Lung (tissue), 12 donors: Measurements from ENCODE around the gene TMEM161B. TPM values are rescaled to one million over a fixed set of nuclear protein-coding genes. Genes with fewer than 3 reads are reported as not detected.

Experiments used
- ATAC-seq: fragments of 200-7000 bp; cut with Tn5 transposase; one replicate; pipeline ENCODE4 v1.9.1; 2020; ENCODE audit warnings: moderate number of reproducible peaks; ENCODE audit not compliant: insufficient read depth, low FRiP score
- DNase-seq, 3 donors: peaks; one replicate each; pipeline ENCODE4 v3.0.0-alpha.2; 2013 to 2017
- H3K27ac ChIP-seq, 2 donors: one replicate each; pipeline ENCODE4 v1.5.1; 2013; ENCODE audit warnings: mild to moderate bottlenecking in 2 of 2, moderate library complexity in 2 of 2, control low read depth in 1 of 2, inconsistent platforms in 1 of 2, low read depth in 1 of 2, low read length in 1 of 2
- H3K27me3 ChIP-seq, 3 donors: one replicate each; pipeline ENCODE4 v1.5.1; 2013; ENCODE audit warnings: low read length in 2 of 3; ENCODE audit not compliant: control insufficient read depth in 3 of 3, insufficient read depth in 3 of 3
- H3K36me3 ChIP-seq, 4 donors: one replicate each; pipeline ENCODE4 v1.5.1; 2013; ENCODE audit warnings: low read length in 4 of 4, mild to moderate bottlenecking in 1 of 4, moderate library complexity in 1 of 4; ENCODE audit not compliant: control insufficient read depth in 4 of 4, insufficient read depth in 4 of 4
- H3K4me1 ChIP-seq, 5 donors: one replicate each; pipeline ENCODE4 v1.5.1; 2013; ENCODE audit warnings: low read length in 5 of 5, mild to moderate bottlenecking in 2 of 5, moderate library complexity in 1 of 5; ENCODE audit not compliant: control insufficient read depth in 5 of 5, insufficient read depth in 5 of 5
- H3K4me3 ChIP-seq: one replicate; pipeline ENCODE4 v1.5.1; 2013; ENCODE audit warnings: mild to moderate bottlenecking, control low read depth, moderate library complexity
- H3K9ac ChIP-seq, 2 donors: one replicate each; pipeline ENCODE4 v1.5.1; 2013; ENCODE audit warnings: low read length in 2 of 2, control low read depth in 1 of 2; ENCODE audit not compliant: insufficient read depth in 1 of 2
- H3K9me3 ChIP-seq, 4 donors: one replicate each; pipeline ENCODE4 v1.5.1; 2013; ENCODE audit warnings: low read length in 3 of 4, mild to moderate bottlenecking in 1 of 4, moderate library complexity in 1 of 4; ENCODE audit not compliant: control insufficient read depth in 4 of 4, insufficient read depth in 3 of 4
- WGBS, 2 donors: extraction: QIAGEN DNeasy Blood & Tissue Kit; methylation state at CpG; one replicate each; pipeline ENCODE4 v1.1.7; 2013; 5-methylcytosine and 5-hydroxymethylcytosine counted together
- polyA plus RNA-seq, 2 donors: library from polyadenylated mRNA; stranded (reverse); fragments of 200-250 nt; gene quantifications; one replicate each; pipeline ENCODE4 v1.2.1, GENCODE V29; 2013
- total RNA-seq, 2 donors: library from RNA; depleted of rRNA in 1 of 2; stranded (reverse); fragments of >200 nt in 1 of 2; gene quantifications; one replicate each; pipeline ENCODE4 v1.2.1, GENCODE V29; 2014 to 2021
- TF ChIP-seq, protein P1 (sequence below): IDR thresholded peaks from 2 replicates; pipeline ENCODE4 v1.5.1; 2012; ENCODE audit warnings: mild to moderate bottlenecking; ENCODE audit errors: control extremely low read depth, extremely low read depth
- donor health status: control.
- donor health status: control.
- donor health status: Bipolar disorder and iron deficiency.
- donor health status: healthy.
- donor health status: DM: yes; HTN: yes; CAD: no.

TMEM161B gene
- total and polyA plus RNA-seq, 4 donors = 5.2 to 48.4 (median 9.6) TPM

DNA sequence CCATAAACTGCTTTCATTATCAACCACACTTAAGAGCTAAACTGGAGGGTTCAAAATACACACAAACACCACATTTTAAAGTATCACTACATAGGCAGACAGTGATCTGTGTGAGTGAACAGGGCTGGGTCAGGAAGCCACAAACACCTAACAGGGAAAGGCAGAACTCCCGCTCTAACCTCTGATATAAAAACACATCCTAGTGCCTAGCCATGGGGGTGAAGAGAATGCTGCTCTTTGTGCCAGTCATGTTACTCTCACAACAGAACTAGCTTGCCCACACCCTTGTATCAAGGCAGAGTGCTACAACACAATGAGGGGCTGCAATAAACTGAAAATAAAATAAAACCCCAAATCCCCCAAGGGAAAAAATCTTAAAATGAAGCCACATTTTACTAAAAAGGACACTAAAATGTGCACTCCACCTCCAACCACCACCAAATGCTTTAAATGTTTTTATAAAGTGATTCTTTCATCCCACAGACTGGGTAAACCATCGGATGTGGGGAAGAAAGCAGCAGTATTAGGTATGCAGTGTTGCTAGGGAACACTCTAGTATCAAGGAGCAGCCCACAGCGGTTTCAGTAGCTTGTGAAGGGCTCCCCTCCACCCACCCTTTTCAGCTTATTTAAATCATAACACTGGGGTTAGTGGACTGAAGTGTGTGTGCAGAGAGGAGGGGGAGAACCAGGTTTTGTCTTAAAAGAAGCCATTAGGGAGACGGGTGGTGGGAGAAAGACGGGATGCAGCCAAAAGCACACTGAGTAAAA, 64.5 kb downstream of the TMEM161B start:
- no peak overlapping the region for H3K27ac ChIP-seq
- no peaks in the 10 kb centered on the region for H3K27me3 ChIP-seq
- no peaks in the 10 kb centered on the region for H3K4me1 ChIP-seq
- peak in 1 of 3 donors; percentile 4 for DNase-seq
- peaks cover 2 to 14% (median 11%) of the 10 kb centered on the region in 4 donors for H3K36me3 ChIP-seq
- no peak overlapping the region for H3K4me3 ChIP-seq
- H3K9me3 ChIP-seq = no peaks in the 10 kb centered on the region
- TF ChIP-seq, protein P1, sequence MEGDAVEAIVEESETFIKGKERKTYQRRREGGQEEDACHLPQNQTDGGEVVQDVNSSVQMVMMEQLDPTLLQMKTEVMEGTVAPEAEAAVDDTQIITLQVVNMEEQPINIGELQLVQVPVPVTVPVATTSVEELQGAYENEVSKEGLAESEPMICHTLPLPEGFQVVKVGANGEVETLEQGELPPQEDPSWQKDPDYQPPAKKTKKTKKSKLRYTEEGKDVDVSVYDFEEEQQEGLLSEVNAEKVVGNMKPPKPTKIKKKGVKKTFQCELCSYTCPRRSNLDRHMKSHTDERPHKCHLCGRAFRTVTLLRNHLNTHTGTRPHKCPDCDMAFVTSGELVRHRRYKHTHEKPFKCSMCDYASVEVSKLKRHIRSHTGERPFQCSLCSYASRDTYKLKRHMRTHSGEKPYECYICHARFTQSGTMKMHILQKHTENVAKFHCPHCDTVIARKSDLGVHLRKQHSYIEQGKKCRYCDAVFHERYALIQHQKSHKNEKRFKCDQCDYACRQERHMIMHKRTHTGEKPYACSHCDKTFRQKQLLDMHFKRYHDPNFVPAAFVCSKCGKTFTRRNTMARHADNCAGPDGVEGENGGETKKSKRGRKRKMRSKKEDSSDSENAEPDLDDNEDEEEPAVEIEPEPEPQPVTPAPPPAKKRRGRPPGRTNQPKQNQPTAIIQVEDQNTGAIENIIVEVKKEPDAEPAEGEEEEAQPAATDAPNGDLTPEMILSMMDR = no peak
- ATAC-seq = no peak
- WGBS, 2 donors = 79 to 93% methylated on average over 5 of the region's 5 CpGs
- no peak overlapping the region for H3K9ac ChIP-seq

DNA sequence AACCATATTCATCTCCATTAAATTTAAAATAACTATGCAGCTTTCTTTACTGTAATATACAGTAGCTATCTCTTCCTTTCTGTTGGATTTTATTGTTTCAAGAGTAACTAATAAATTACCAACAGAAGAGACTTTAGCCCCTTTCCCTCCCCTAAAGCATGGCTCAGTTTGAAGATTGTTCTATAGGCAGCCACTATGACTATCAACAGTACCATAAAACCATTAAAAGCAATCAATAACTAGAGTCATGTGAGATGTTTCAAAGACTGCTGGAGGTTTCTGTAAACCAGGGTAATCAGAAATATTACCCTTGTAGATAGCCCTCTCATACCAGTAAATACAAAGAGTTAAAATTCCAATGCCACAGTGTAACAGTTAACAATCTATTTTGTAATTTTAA, 73.0 kb downstream of the TMEM161B start:
- peaks cover 0 to 13% (median 7%) of the 10 kb centered on the region in 4 donors for H3K36me3 ChIP-seq
- no peak overlapping the region for H3K4me3 ChIP-seq
- H3K27me3 ChIP-seq = no peaks in the 10 kb centered on the region
- H3K27ac ChIP-seq = no peak overlapping the region
- H3K4me1 ChIP-seq = no peaks in the 10 kb centered on the region
- TF ChIP-seq, protein P1 = no peak
- ATAC-seq (no peak), DNase-seq (no peak)
- H3K9me3 ChIP-seq = no peaks in the 10 kb centered on the region
- no peak overlapping the region for H3K9ac ChIP-seq

DNA sequence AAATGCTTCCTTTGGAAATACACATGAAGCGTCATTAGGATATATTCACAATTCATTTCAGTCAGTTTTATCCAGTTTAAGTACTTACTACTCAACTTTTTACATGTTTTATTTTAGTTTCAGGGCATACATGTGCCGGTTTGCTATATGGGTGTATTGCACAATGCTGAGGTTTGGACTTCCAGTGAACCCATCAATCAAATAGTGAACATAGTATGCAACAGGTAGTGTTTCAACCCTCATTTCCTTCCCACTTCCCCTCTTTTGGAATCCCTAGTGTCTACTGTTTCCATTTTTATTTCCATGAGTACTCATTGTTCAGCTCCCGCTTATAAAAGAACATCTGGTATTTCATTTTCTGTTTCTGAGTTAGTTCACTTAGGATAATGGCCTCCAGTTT, 74.7 kb downstream of the TMEM161B start:
- TF ChIP-seq, protein P1 = no peak
- no peak overlapping the region for H3K4me3 ChIP-seq
- H3K27ac ChIP-seq = no peak overlapping the region
- no peaks in the 10 kb centered on the region for H3K27me3 ChIP-seq
- peaks cover 0 to 14% (median 6%) of the 10 kb centered on the region in 4 donors for H3K36me3 ChIP-seq
- peaks cover 0 to 13% (median 4%) of the 10 kb centered on the region in 4 donors for H3K9me3 ChIP-seq
- DNase-seq (no peak), ATAC-seq (no peak)
- H3K4me1 ChIP-seq = no peaks in the 10 kb centered on the region
- WGBS, 2 donors = 76 to 89% methylated on average over 3 of the region's 3 CpGs
- no peak overlapping the region for H3K9ac ChIP-seq
